Neural progenitor cell (in vitro differentiated cells): Measurements from ENCODE around the gene KCNMA1. TPM values are rescaled to one million over a fixed set of nuclear protein-coding genes. Genes with fewer than 3 reads are reported as not detected.

Experiments used
- DNase-seq: peaks from one replicate; pipeline ENCODE4 v3.0.0-alpha.2; 2016; ENCODE audit warnings: low spot score
- H2AFZ ChIP-seq: fragments of 200-600 bp; sonication (generic); replicated peaks from 2 replicates; pipeline ENCODE4 v1.6.1; 2016; ENCODE audit warnings: antibody characterized with exemption
- H3F3A ChIP-seq: fragments of 200-600 bp; sonication (generic); 2 replicates; pipeline ENCODE4 v1.6.1; 2016; ENCODE audit warnings: antibody characterized with exemption, low read depth
- H3K27ac ChIP-seq: fragments of 200-600 bp; sonication (generic); 2 replicates; pipeline ENCODE4 v1.5.1; 2016; ENCODE audit warnings: mild to moderate bottlenecking
- H3K27me3 ChIP-seq: fragments of 200-600 bp; sonication (generic); 2 replicates; pipeline ENCODE4 v1.6.1; 2016; ENCODE audit warnings: mild to moderate bottlenecking, moderate library complexity
- H3K36me3 ChIP-seq: fragments of 200-600 bp; sonication (generic); 2 replicates; pipeline ENCODE4 v1.5.1; 2016
- H3K4me1 ChIP-seq: fragments of 200-600 bp; sonication (generic); 2 replicates; pipeline ENCODE4 v1.6.1; 2016; ENCODE audit warnings: mixed run types
- H3K4me2 ChIP-seq: fragments of 200-600 bp; sonication (generic); 2 replicates; pipeline ENCODE4 v1.6.1; 2016
- H3K4me3 ChIP-seq: fragments of 200-600 bp; sonication (generic); 2 replicates; pipeline ENCODE4 v1.5.1; 2016
- H3K79me2 ChIP-seq: fragments of 200-600 bp; sonication (generic); 2 replicates; pipeline ENCODE4 v1.6.1; 2016; ENCODE audit warnings: low read depth
- H3K9ac ChIP-seq: fragments of 200-600 bp; sonication (generic); 2 replicates; pipeline ENCODE4 v1.6.1; 2016
- H3K9me3 ChIP-seq: fragments of 200-600 bp; sonication (generic); 2 replicates; pipeline ENCODE4 v1.5.1; 2016; ENCODE audit warnings: low read depth
- H4K20me1 ChIP-seq: fragments of 200-600 bp; sonication (generic); 2 replicates; pipeline ENCODE4 v1.6.1; 2016; ENCODE audit warnings: low read depth
- H3K27ac Mint-ChIP-seq: 3 replicates; pipeline ENCODE4 v1.8.0; 2021; ENCODE audit warnings: mixed read lengths
- H3K27me3 Mint-ChIP-seq: 2 replicates; pipeline ENCODE4 v1.8.0; 2022; ENCODE audit warnings: low read depth, mild to moderate bottlenecking, inconsistent platforms, moderate library complexity, mixed read lengths; ENCODE audit not compliant: insufficient read depth
- H3K36me3 Mint-ChIP-seq: 3 replicates; pipeline ENCODE4 v1.8.0; 2021; ENCODE audit warnings: mixed read lengths
- H3K4me1 Mint-ChIP-seq: 3 replicates; pipeline ENCODE4 v1.8.0; 2021; ENCODE audit warnings: mixed read lengths
- H3K4me3 Mint-ChIP-seq: 3 replicates; pipeline ENCODE4 v1.8.0; 2021; ENCODE audit warnings: mild to moderate bottlenecking, moderate library complexity, mixed read lengths
- H3K9me3 Mint-ChIP-seq: 3 replicates; pipeline ENCODE4 v1.8.0; 2020; ENCODE audit warnings: mixed read lengths
- CTCF ChIP-seq: fragments of 200-600 bp; sonication (generic); IDR thresholded peaks from 2 replicates; pipeline ENCODE4 v1.5.1; 2017; ENCODE audit warnings: antibody characterized with exemption, mild to moderate bottlenecking
- EZH2 ChIP-seq: fragments of 200-600 bp; sonication (generic); IDR thresholded peaks from 2 replicates; pipeline ENCODE4 v1.6.1; 2017; ENCODE audit warnings: antibody characterized with exemption, mild to moderate bottlenecking, moderate library complexity
- EZH2phosphoT487 ChIP-seq: fragments of 200-600 bp; sonication (generic); IDR thresholded peaks from 2 replicates; pipeline ENCODE4 v1.6.1; 2017; ENCODE audit warnings: antibody characterized with exemption
- total RNA-seq: library from RNA; depleted of rRNA; stranded (reverse); fragments of >200 nt; gene quantifications from 2 replicates; pipeline ENCODE4 v1.2.3, GENCODE V29; 2015; ENCODE audit warnings: low replicate concordance

The KCNMA1 gene
- total RNA-seq, 1 donor from 2014 or later, result 2.4 TPM

GRCh38 chr10:77339166-77339565 is 298.4 kb downstream of the KCNMA1 start:
- Histone ChIP-seq H3K4me3 (no peak overlapping the region), H3K79me2 (no peaks in the 10 kb centered on the region), H3K27me3 (no peaks in the 10 kb centered on the region), H3K4me1 (no peaks in the 10 kb centered on the region), H3K9me3 (no peaks in the 10 kb centered on the region), H3F3A (no peaks in the 10 kb centered on the region), H3K4me2 (no peak overlapping the region), H3K9ac (no peak overlapping the region), H4K20me1 (no peaks in the 10 kb centered on the region), H3K27ac (no peak overlapping the region), H3K36me3 (no peaks in the 10 kb centered on the region), H2AFZ (no peak overlapping the region)
- Mint-ChIP-seq H3K4me3 (no peak overlapping the region), H3K9me3 (peaks cover 2% of the 10 kb centered on the region), H3K27me3 (peaks cover 5% of the 10 kb centered on the region), H3K4me1 (no peaks in the 10 kb centered on the region), H3K27ac (no peak overlapping the region), H3K36me3 (no peaks in the 10 kb centered on the region)
- no peak for DNase-seq
- TF ChIP-seq CTCF (no peak), EZH2phosphoT487 (no peak), EZH2 (no peak)

- Histone ChIP-seq H3K4me3 (no peak overlapping the region), H3K27me3 (no peaks in the 10 kb centered on the region), H3K36me3 (no peaks in the 10 kb centered on the region), H3K27ac (no peak overlapping the region), H3K9ac (no peak overlapping the region), H3K4me2 (no peak overlapping the region), H3K4me1 (no peaks in the 10 kb centered on the region), H3K9me3 (no peaks in the 10 kb centered on the region), H3K79me2 (no peaks in the 10 kb centered on the region), H2AFZ (no peak overlapping the region), H3F3A (no peaks in the 10 kb centered on the region), H4K20me1 (no peaks in the 10 kb centered on the region)
- peaks cover 2% of the 10 kb centered on the region for H3K9me3 Mint-ChIP-seq
- H3K4me3 Mint-ChIP-seq, result no peak overlapping the region
- H3K27ac Mint-ChIP-seq, result no peak overlapping the region
- H3K36me3 Mint-ChIP-seq, result no peaks in the 10 kb centered on the region
- no peak for DNase-seq
- H3K4me1 Mint-ChIP-seq, result no peaks in the 10 kb centered on the region
- H3K27me3 Mint-ChIP-seq, result peaks cover 5% of the 10 kb centered on the region
- TF ChIP-seq EZH2, result no peak
- TF ChIP-seq CTCF, result no peak
- no peak for TF ChIP-seq EZH2phosphoT487
Measured at GRCh38 chr10:77338143-77338542, 299.5 kb downstream of the KCNMA1 start.

GRCh38 chr10:77334501-77334900 is 303.1 kb downstream of the KCNMA1 start:
- Histone ChIP-seq H3K27ac (no peak overlapping the region), H3K9me3 (no peaks in the 10 kb centered on the region), H3F3A (no peaks in the 10 kb centered on the region), H3K4me3 (no peak overlapping the region), H3K9ac (no peak overlapping the region), H4K20me1 (no peaks in the 10 kb centered on the region), H3K4me1 (no peaks in the 10 kb centered on the region), H3K27me3 (no peaks in the 10 kb centered on the region), H2AFZ (no peak overlapping the region), H3K4me2 (no peak overlapping the region), H3K79me2 (no peaks in the 10 kb centered on the region), H3K36me3 (no peaks in the 10 kb centered on the region)
- H3K27me3 Mint-ChIP-seq, result peaks cover 8% of the 10 kb centered on the region
- H3K27ac Mint-ChIP-seq, result no peak overlapping the region
- no peak for TF ChIP-seq CTCF
- no peak for TF ChIP-seq EZH2
- TF ChIP-seq EZH2phosphoT487, result no peak
- H3K4me1 Mint-ChIP-seq, result no peaks in the 10 kb centered on the region
- no peaks in the 10 kb centered on the region for H3K36me3 Mint-ChIP-seq
- H3K9me3 Mint-ChIP-seq, result peaks cover 2% of the 10 kb centered on the region
- H3K4me3 Mint-ChIP-seq, result no peak overlapping the region
- no peak for DNase-seq
